PC-3 (cell line): ENCODE data around the gene TEX51. TPM values are rescaled to one million over a fixed set of nuclear protein-coding genes. Genes with fewer than 3 reads are reported as not detected.

Experiments used
- ATAC-seq: fragments of 200-7000 bp; cut with Tn5 transposase; 2 replicates; pipeline ENCODE4 v1.9.1; 2020; ENCODE audit warnings: mild to moderate bottlenecking, moderate library complexity
- BruUV-seq: library from RNA; stranded (reverse); fragments of 400-500 nt; replicated peaks from 2 replicates; lab custom pipeline; 2021; lab: Mats Ljungman, UMichigan
- CTCF ChIA-PET: fragments of 300-600 bp; sonication (Branson Sonifier 250); formaldehyde crosslinking; loops from one replicate; lab custom pipeline; 2022; ENCODE audit warnings: antibody characterized with exemption; lab: Charles Lee
- POLR2A ChIA-PET: fragments of 300-600 bp; sonication (Branson Sonifier 250); formaldehyde crosslinking; loops from one replicate; lab custom pipeline; 2022; ENCODE audit warnings: antibody characterized with exemption; ENCODE audit not compliant: unreplicated experiment; lab: Charles Lee
- DNase-seq: peaks from one replicate; pipeline ENCODE4 v3.0.0-alpha.2; 2015
- H2AFZ ChIP-seq: fragments of 300-600 bp; sonication (generic); 2 replicates; pipeline ENCODE4 v1.6.0; 2016; ENCODE audit warnings: antibody characterized with exemption, low read length
- H3F3A ChIP-seq: fragments of 300-600 bp; sonication (generic); one replicate; pipeline ENCODE4 v1.6.0; 2017; ENCODE audit warnings: antibody characterized with exemption, low read length, control low read depth, mild to moderate bottlenecking; ENCODE audit not compliant: unreplicated experiment
- H3K27ac ChIP-seq: fragments of 300-600 bp; sonication (generic); 2 replicates; pipeline ENCODE4 v1.5.1; 2016; ENCODE audit warnings: mild to moderate bottlenecking, low read length
- H3K27me3 ChIP-seq: fragments of 300-600 bp; sonication (generic); 2 replicates; pipeline ENCODE4 v1.6.1; 2016; ENCODE audit warnings: low read length, mixed read lengths
- H3K36me3 ChIP-seq: fragments of 300-600 bp; sonication (generic); 2 replicates; pipeline ENCODE4 v1.6.1; 2016; ENCODE audit warnings: low read depth, mixed run types, low read length, mixed read lengths
- H3K4me1 ChIP-seq: fragments of 300-600 bp; sonication (generic); 2 replicates; pipeline ENCODE4 v1.5.1; 2016; ENCODE audit warnings: low read length; ENCODE audit not compliant: insufficient read depth
- H3K4me2 ChIP-seq: fragments of 300-600 bp; sonication (generic); 2 replicates; pipeline ENCODE4 v1.6.0; 2016; ENCODE audit warnings: low read length
- H3K4me3 ChIP-seq: fragments of 300-600 bp; sonication (generic); 2 replicates; pipeline ENCODE4 v1.5.1; 2016; ENCODE audit warnings: mild to moderate bottlenecking, low read length, mixed read lengths
- H3K79me2 ChIP-seq: fragments of 300-600 bp; sonication (generic); 2 replicates; pipeline ENCODE4 v1.6.1; 2017; ENCODE audit warnings: low read length, mixed read lengths
- H3K9ac ChIP-seq: fragments of 300-600 bp; sonication (generic); 2 replicates; pipeline ENCODE4 v1.6.0; 2016; ENCODE audit warnings: mild to moderate bottlenecking, low read length
- H3K9me2 ChIP-seq: fragments of 300-600 bp; sonication (generic); replicated peaks from 2 replicates; pipeline ENCODE4 v1.6.1; 2016; ENCODE audit warnings: mixed run types, low read length, mixed read lengths
- H3K9me3 ChIP-seq: fragments of 300-600 bp; sonication (generic); 2 replicates; pipeline ENCODE4 v1.6.1; 2016; ENCODE audit warnings: low read length, mixed read lengths
- H4K20me1 ChIP-seq: fragments of 300-600 bp; sonication (generic); 2 replicates; pipeline ENCODE4 v1.6.1; 2016; ENCODE audit warnings: low read length, mixed read lengths
- CTCF ChIP-seq: fragments of 300-600 bp; sonication (generic); conservative IDR thresholded peaks from 2 replicates; pipeline ENCODE4 v1.5.1; 2017; ENCODE audit warnings: antibody characterized with exemption, low read depth, mild to moderate bottlenecking, low read length
- EZH2 ChIP-seq: fragments of 300-600 bp; sonication (generic); IDR thresholded peaks from one replicate; pipeline ENCODE4 v1.6.1; 2017; ENCODE audit warnings: antibody characterized with exemption, mild to moderate bottlenecking, low read length; ENCODE audit not compliant: unreplicated experiment
- EZH2phosphoT487 ChIP-seq: fragments of 300-600 bp; sonication (generic); IDR thresholded peaks from 2 replicates; pipeline ENCODE4 v1.6.1; 2018; ENCODE audit warnings: mild to moderate bottlenecking, antibody characterized with exemption, low read length, borderline replicate concordance
- intact Hi-C: fragments of 100-400 bp; cut with micrococcal nuclease; formaldehyde crosslinking; loops from 2 replicates; pipeline ENCODE4 v1.9.0; 2023
- total RNA-seq: library from RNA; depleted of rRNA; stranded (reverse); fragments of >200 nt; gene quantifications from 2 replicates; pipeline ENCODE4 v1.2.3, GENCODE V29; 2014

The TEX51 gene
- total RNA-seq, 1 experiment from 2014 or later: not detected

- intact Hi-C loops: no loop called here
- no peaks in the 10 kb centered on the region for H3K4me1 ChIP-seq
- no peaks in the 10 kb centered on the region for H3K9me3 ChIP-seq
- H3K36me3 ChIP-seq: no peaks in the 10 kb centered on the region
- no peak overlapping the region for H2AFZ ChIP-seq
- H3K27ac ChIP-seq: no peak overlapping the region
- ChIA-PET CTCF (no interaction called here), POLR2A (no interaction called here)
- ATAC-seq: no peak
- BruUV-seq: no TSS peak
- no peak for DNase-seq
- no peaks in the 10 kb centered on the region for H3K79me2 ChIP-seq
- no peak overlapping the region for H3K9ac ChIP-seq
- H3K27me3 ChIP-seq: peaks cover 38% of the 10 kb centered on the region
- H3K4me2 ChIP-seq: no peak overlapping the region
- H4K20me1 ChIP-seq: no peaks in the 10 kb centered on the region
- no peaks in the 10 kb centered on the region for H3K9me2 ChIP-seq
- TF ChIP-seq EZH2phosphoT487: no peak
- no peak for TF ChIP-seq CTCF
- no peak for TF ChIP-seq EZH2
- H3F3A ChIP-seq: no peaks in the 10 kb centered on the region
- H3K4me3 ChIP-seq: no peak overlapping the region
These were observed 48.6 kb upstream of the TEX51 start for GRCh38 chr2:126849991-126850535.

- no peak overlapping the region for H2AFZ ChIP-seq
- H3K4me1 ChIP-seq: no peaks in the 10 kb centered on the region
- H3K4me2 ChIP-seq: no peak overlapping the region
- H3K79me2 ChIP-seq: no peaks in the 10 kb centered on the region
- no peaks in the 10 kb centered on the region for H4K20me1 ChIP-seq
- H3K4me3 ChIP-seq: no peak overlapping the region
- no peak for DNase-seq
- no peaks in the 10 kb centered on the region for H3F3A ChIP-seq
- H3K9ac ChIP-seq: no peak overlapping the region
- H3K9me2 ChIP-seq: no peaks in the 10 kb centered on the region
- H3K36me3 ChIP-seq: no peaks in the 10 kb centered on the region
- no peaks in the 10 kb centered on the region for H3K9me3 ChIP-seq
- H3K27me3 ChIP-seq: peaks cover 34% of the 10 kb centered on the region
- H3K27ac ChIP-seq: no peak overlapping the region
- intact Hi-C loops: no loop called here
- TF ChIP-seq EZH2phosphoT487 (no peak), EZH2 (no peak), CTCF (no peak)
- POLR2A ChIA-PET: no interaction called here
- no TSS peak for BruUV-seq
- no peak for ATAC-seq
- CTCF ChIA-PET: no interaction called here
These were observed 47.8 kb upstream of the TEX51 start for GRCh38 chr2:126850940-126851339.

DNA sequence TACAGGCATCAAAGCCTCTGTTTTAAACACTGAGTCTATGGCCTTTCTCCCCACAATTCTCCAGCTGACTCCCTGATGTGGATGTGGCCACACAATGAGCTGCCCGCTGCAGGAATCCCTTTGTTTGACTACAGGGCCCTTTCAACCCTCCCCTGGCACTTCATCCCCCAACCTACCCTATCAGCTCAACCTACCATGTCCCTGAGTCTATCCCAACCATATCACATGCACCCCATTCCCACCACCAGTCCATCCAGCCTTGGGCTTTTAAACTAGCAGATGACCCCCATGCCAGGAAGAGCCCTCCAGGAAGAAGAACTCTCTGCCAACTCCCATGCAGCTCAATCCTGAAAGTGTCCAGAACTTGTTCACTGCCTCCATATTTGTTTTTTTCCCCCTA, 46.9 kb upstream of the TEX51 start:
- TF ChIP-seq EZH2phosphoT487: no peak
- TF ChIP-seq CTCF: no peak
- no peak for TF ChIP-seq EZH2
- no peak overlapping the region for H2AFZ ChIP-seq
- ATAC-seq (no peak), DNase-seq (no peak)
- no TSS peak for BruUV-seq
- ChIA-PET POLR2A (no interaction called here), CTCF (no interaction called here)
- H3K9me2 ChIP-seq: no peaks in the 10 kb centered on the region
- peaks cover 31% of the 10 kb centered on the region for H3K27me3 ChIP-seq
- intact Hi-C loops: no loop called here
- H3K27ac ChIP-seq: no peak overlapping the region
- no peak overlapping the region for H3K4me2 ChIP-seq
- H3K79me2 ChIP-seq: no peaks in the 10 kb centered on the region
- no peak overlapping the region for H3K4me3 ChIP-seq
- H3F3A ChIP-seq: no peaks in the 10 kb centered on the region
- H3K9ac ChIP-seq: no peak overlapping the region
- no peaks in the 10 kb centered on the region for H3K4me1 ChIP-seq
- H3K36me3 ChIP-seq: no peaks in the 10 kb centered on the region
- no peaks in the 10 kb centered on the region for H3K9me3 ChIP-seq
- H4K20me1 ChIP-seq: no peaks in the 10 kb centered on the region
